ENCODE measurements around the gene ADIPOR2.

DNA sequence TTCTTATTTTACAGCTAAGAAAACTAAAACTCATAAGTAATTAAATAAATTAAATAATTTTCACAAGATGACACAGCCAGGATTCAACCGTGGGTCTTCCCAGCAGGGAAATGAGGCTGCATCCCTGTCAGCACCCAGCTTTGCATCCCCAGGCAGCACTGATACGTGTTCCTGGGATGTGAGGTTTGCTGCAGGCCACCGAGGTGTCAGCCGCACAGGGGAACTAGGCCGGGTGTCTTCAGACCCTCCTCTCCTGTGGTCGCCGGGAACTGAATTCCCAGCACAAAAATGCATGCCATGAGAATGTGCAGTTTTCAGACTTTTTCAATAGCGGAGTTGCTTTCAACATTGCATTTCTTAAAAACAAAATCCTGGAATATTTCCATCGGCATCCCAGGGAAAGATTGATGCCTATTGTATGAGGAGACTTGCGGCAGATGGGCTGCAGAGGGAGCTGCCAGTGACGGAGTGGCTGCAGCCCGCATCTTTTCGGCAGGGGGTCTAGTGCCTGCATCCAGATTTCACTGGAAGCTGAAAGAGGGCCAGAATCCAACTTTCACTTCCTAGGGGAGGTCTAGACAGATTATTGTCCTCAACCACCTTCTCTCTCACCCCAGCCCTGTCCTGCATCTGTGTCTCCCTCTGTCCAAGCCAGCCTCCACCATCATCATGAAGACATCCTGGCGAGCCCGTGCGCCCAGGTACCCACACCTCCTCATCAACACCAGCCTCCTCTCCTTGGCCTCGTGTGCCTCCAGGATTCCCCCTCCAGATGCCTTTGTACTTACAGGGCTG, 142.1 kb downstream of the ADIPOR2 start:
- TF ChIP-seq, protein P1, sequence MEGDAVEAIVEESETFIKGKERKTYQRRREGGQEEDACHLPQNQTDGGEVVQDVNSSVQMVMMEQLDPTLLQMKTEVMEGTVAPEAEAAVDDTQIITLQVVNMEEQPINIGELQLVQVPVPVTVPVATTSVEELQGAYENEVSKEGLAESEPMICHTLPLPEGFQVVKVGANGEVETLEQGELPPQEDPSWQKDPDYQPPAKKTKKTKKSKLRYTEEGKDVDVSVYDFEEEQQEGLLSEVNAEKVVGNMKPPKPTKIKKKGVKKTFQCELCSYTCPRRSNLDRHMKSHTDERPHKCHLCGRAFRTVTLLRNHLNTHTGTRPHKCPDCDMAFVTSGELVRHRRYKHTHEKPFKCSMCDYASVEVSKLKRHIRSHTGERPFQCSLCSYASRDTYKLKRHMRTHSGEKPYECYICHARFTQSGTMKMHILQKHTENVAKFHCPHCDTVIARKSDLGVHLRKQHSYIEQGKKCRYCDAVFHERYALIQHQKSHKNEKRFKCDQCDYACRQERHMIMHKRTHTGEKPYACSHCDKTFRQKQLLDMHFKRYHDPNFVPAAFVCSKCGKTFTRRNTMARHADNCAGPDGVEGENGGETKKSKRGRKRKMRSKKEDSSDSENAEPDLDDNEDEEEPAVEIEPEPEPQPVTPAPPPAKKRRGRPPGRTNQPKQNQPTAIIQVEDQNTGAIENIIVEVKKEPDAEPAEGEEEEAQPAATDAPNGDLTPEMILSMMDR (IDR thresholded peaks at IDR 0.05; ENCODE audit: low read depth, low read length, missing input control) = no peak
- no peak for TF ChIP-seq YY1 (IDR thresholded peaks at IDR 0.05)
- no peak for TF ChIP-seq SP1 (IDR thresholded peaks at IDR 0.05)
- no peak for TF ChIP-seq JUND (IDR thresholded peaks at IDR 0.05)
- TF ChIP-seq, protein P2, sequence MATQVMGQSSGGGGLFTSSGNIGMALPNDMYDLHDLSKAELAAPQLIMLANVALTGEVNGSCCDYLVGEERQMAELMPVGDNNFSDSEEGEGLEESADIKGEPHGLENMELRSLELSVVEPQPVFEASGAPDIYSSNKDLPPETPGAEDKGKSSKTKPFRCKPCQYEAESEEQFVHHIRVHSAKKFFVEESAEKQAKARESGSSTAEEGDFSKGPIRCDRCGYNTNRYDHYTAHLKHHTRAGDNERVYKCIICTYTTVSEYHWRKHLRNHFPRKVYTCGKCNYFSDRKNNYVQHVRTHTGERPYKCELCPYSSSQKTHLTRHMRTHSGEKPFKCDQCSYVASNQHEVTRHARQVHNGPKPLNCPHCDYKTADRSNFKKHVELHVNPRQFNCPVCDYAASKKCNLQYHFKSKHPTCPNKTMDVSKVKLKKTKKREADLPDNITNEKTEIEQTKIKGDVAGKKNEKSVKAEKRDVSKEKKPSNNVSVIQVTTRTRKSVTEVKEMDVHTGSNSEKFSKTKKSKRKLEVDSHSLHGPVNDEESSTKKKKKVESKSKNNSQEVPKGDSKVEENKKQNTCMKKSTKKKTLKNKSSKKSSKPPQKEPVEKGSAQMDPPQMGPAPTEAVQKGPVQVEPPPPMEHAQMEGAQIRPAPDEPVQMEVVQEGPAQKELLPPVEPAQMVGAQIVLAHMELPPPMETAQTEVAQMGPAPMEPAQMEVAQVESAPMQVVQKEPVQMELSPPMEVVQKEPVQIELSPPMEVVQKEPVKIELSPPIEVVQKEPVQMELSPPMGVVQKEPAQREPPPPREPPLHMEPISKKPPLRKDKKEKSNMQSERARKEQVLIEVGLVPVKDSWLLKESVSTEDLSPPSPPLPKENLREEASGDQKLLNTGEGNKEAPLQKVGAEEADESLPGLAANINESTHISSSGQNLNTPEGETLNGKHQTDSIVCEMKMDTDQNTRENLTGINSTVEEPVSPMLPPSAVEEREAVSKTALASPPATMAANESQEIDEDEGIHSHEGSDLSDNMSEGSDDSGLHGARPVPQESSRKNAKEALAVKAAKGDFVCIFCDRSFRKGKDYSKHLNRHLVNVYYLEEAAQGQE (IDR thresholded peaks at IDR 0.05) = no peak
- no peak for TF ChIP-seq EGR1 (IDR thresholded peaks at IDR 0.05; ENCODE audit: low read depth in 2 of 2)
